Right atrium auricular region (tissue), 2 donors: ENCODE data around the gene THOC6. TPM values are rescaled to one million over a fixed set of nuclear protein-coding genes. Genes with fewer than 3 reads are reported as not detected.

Source experiments
- DNase-seq: peaks from one replicate; pipeline ENCODE4 v3.0.0-alpha.2; 2019; ENCODE audit warnings: low spot score
- H3K27ac ChIP-seq, 2 donors: fragments of 200-600 bp; sonication (generic); 1 replicate in 1 of 2; 2 replicates in 1 of 2; pipeline ENCODE4 v1.5.1; 2016 to 2019
- H3K27me3 ChIP-seq, 2 donors: fragments of 200-600 bp; sonication (generic); one replicate each; pipeline versions ENCODE4 v1.5.1 to v1.6.0; 2017 to 2019
- H3K36me3 ChIP-seq: fragments of 200-600 bp; sonication (generic); one replicate; pipeline ENCODE4 v1.5.1; 2016
- H3K4me1 ChIP-seq, 2 donors: fragments of 200-600 bp; sonication (generic); one replicate each; pipeline versions ENCODE4 v1.5.1 to v1.6.0; 2017 to 2019
- H3K4me3 ChIP-seq, 2 donors: fragments of 200-600 bp; sonication (generic); 1 replicate in 1 of 2; 2 replicates in 1 of 2; pipeline ENCODE4 v1.5.1; 2017 to 2019; ENCODE audit warnings: mild to moderate bottlenecking in 1 of 2, moderate library complexity in 1 of 2
- H3K9me3 ChIP-seq, 2 donors: fragments of 200-600 bp; sonication (generic); one replicate each; pipeline ENCODE4 v1.5.1; 2019
- total RNA-seq, 2 donors: library from RNA; depleted of rRNA; stranded (reverse); fragments of >200 nt; gene quantifications; one replicate each; pipeline ENCODE4 v1.1.0, GENCODE V29; 2016
- TF ChIP-seq, protein P1 (sequence below), 2 donors: fragments of 200-600 bp; sonication (generic); IDR thresholded peaks; one replicate each; pipeline ENCODE4 v1.5.1; 2019; ENCODE audit warnings: antibody characterized with exemption in 2 of 2

Gene THOC6
- total RNA-seq, 2 donors from 2014 or later = 7.4 to 12.6 TPM

DNA sequence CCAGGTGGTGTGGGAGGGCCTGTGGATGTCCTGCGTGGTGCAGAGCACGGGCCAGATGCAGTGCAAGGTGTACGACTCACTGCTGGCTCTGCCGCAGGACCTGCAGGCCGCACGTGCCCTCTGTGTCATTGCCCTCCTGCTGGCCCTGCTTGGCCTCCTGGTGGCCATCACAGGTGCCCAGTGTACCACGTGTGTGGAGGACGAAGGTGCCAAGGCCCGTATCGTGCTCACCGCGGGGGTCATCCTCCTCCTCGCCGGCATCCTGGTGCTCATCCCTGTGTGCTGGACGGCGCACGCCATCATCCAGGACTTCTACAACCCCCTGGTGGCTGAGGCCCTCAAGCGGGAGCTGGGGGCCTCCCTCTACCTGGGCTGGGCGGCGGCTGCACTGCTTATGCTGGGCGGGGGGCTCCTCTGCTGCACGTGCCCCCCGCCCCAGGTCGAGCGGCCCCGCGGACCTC, 10.3 kb upstream of the THOC6 start:
- Histone ChIP-seq H3K27ac (no peak overlapping the region), H3K4me1 (peaks cover 0 to 8% of the 10 kb centered on the region in 2 donors), H3K4me3 (no peak overlapping the region), H3K36me3 (no peaks in the 10 kb centered on the region), H3K9me3 (no peaks in the 10 kb centered on the region), H3K27me3 (peaks cover 4 to 19% of the 10 kb centered on the region in 2 donors)
- TF ChIP-seq, protein P1, sequence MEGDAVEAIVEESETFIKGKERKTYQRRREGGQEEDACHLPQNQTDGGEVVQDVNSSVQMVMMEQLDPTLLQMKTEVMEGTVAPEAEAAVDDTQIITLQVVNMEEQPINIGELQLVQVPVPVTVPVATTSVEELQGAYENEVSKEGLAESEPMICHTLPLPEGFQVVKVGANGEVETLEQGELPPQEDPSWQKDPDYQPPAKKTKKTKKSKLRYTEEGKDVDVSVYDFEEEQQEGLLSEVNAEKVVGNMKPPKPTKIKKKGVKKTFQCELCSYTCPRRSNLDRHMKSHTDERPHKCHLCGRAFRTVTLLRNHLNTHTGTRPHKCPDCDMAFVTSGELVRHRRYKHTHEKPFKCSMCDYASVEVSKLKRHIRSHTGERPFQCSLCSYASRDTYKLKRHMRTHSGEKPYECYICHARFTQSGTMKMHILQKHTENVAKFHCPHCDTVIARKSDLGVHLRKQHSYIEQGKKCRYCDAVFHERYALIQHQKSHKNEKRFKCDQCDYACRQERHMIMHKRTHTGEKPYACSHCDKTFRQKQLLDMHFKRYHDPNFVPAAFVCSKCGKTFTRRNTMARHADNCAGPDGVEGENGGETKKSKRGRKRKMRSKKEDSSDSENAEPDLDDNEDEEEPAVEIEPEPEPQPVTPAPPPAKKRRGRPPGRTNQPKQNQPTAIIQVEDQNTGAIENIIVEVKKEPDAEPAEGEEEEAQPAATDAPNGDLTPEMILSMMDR (IDR thresholded peaks at IDR 0.05) = no peak
- no peak for DNase-seq

DNA sequence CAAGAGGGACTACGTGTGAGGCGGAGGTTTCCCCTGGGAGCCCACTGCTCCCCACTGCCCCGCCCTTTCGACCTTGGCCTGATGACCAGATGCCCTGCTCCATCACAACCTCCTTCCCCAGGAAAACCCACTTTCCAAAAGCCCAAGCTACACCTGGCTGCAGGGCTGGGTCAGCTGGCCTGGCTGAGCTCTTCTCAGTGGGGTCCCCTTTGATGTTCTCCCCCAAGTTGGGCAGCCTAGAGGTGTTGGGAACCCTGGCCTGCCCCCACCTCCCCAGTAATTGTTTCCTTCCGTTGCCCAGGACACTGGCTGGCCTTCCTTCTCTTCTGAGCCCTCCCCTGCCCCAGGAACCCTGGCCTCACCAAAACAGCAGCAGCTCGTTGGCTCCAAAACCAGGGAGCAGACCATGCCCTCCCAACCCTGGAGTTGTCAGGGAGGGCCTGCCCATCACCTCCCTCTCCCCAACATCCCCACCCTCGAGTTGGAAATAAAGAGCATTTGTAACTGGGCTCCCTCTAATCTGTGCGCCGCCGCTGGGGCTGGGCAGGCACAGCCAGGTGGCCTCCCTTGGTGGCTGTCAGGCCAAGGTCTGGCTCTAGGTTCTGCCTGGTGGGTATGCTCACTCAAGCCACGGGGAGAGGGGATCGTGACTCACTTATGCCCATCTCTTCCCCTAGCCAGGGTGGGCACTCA, 9.7 kb upstream of the THOC6 start:
- H3K4me1 ChIP-seq = peaks cover 0 to 8% of the 10 kb centered on the region in 2 donors
- TF ChIP-seq, protein P1 (IDR thresholded peaks at IDR 0.05) = no peak
- DNase-seq = no peak
- H3K9me3 ChIP-seq = no peaks in the 10 kb centered on the region
- H3K27me3 ChIP-seq = peaks cover 0 to 19% of the 10 kb centered on the region in 2 donors
- no peak overlapping the region for H3K4me3 ChIP-seq
- no peaks in the 10 kb centered on the region for H3K36me3 ChIP-seq
- no peak overlapping the region for H3K27ac ChIP-seq

DNA sequence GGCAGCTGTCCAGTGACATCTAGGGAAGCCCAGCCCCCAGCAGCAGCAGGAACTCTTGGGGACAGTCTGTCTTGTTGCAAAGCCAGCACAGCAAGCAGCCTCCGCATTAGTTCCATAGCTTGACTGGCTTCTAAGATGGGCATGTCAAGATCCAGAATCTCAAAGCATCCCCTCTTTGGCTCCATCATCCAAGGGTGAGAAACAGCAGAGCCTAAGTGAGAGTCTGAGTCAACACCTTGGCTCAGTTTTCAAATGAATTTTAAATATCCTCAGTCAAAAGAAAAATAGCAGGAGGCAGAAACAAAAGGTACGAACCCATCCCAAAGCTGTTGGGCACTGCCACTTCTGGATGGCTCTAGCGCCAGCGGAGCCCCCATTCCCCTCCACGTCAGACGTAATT, 8.9 kb upstream of the THOC6 start:
- Histone ChIP-seq H3K4me3 (no peak overlapping the region), H3K36me3 (no peaks in the 10 kb centered on the region), H3K9me3 (no peaks in the 10 kb centered on the region), H3K27me3 (peaks cover 0 to 19% of the 10 kb centered on the region in 2 donors), H3K4me1 (peaks cover 0 to 13% of the 10 kb centered on the region in 2 donors), H3K27ac (no peak overlapping the region)
- TF ChIP-seq, protein P1 (IDR thresholded peaks at IDR 0.05) = no peak
- no peak for DNase-seq

DNA sequence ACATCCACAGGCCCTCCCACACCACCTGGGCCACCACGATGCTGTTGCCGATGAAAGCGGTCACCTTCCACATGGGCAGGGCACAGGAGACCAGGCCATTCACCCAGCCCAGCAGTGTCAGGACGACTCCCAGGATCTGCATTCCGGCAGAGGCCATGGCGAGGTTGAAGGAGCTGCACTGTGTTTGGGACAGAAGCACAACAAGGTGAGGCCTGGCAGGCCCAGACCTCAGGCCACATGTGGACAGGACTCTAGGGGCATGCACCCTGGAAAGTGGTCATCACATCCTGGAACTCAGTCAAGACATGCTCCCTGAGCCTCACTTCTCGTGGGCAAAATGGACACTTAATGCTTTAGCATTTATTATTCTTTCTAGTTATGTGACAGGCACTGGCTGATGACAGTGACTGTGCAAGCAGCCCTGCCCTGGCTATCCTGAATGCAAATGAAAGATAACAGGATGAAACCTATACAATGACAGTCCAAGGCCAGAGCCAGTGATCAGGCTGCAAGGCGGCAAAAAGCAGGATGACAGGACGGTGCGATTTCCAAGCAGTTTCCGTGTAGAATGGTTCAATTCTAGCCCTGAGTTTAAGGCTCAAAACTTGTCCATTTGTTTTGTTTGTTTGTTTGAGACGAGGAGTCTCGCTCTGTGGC, 7.8 kb upstream of the THOC6 start:
- Histone ChIP-seq H3K27ac (no peak overlapping the region), H3K9me3 (no peaks in the 10 kb centered on the region), H3K27me3 (peaks cover 0 to 19% of the 10 kb centered on the region in 2 donors), H3K4me3 (no peak overlapping the region), H3K4me1 (peaks cover 0 to 19% of the 10 kb centered on the region in 2 donors), H3K36me3 (no peaks in the 10 kb centered on the region)
- TF ChIP-seq, protein P1 (IDR thresholded peaks at IDR 0.05) = no peak
- DNase-seq = no peak

DNA sequence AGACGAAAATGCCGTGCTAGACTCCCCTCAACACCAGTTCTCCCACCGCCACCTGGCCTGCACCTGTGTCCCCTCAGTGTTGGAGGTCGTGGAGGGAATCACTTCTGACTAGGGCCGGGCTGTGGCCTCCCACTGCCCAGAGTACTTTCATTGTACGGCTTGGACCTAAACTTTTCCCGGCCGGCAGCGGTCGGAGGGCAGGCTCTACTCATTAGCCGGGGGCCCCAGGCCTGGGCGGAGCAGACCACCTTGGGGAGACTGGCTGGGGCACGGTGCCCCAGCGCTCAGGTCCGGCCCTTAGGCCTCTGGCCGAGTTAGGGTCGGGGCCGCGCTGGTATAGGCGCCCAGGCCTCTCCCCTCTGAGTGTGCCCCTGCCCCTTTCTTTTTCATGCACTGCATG, 6.5 kb upstream of the THOC6 start:
- Histone ChIP-seq H3K27me3 (peaks cover 0 to 12% of the 10 kb centered on the region in 2 donors), H3K36me3 (no peaks in the 10 kb centered on the region), H3K4me3 (no peak overlapping the region), H3K27ac (no peak overlapping the region), H3K4me1 (peaks cover 0 to 32% of the 10 kb centered on the region in 2 donors), H3K9me3 (no peaks in the 10 kb centered on the region)
- TF ChIP-seq, protein P1 (IDR thresholded peaks at IDR 0.05) = no peak
- DNase-seq = no peak
